Suprapubic skin (tissue), 4 donors: ENCODE data around the gene TTLL7. TPM values are rescaled to one million over a fixed set of nuclear protein-coding genes. Genes with fewer than 3 reads are reported as not detected.

Experiments used
- DNase-seq, 2 donors: peaks; one replicate each; pipeline ENCODE4 v3.0.0-alpha.2; 2019; ENCODE audit warnings: low spot score in 2 of 2
- H3K27ac ChIP-seq: fragments of 200-600 bp; sonication (generic); one replicate; pipeline ENCODE4 v1.5.1; 2019
- H3K27me3 ChIP-seq: fragments of 200-600 bp; sonication (generic); one replicate; pipeline ENCODE4 v1.5.1; 2019
- H3K36me3 ChIP-seq: fragments of 200-600 bp; sonication (generic); one replicate; pipeline ENCODE4 v1.5.1; 2019
- H3K4me1 ChIP-seq: fragments of 200-600 bp; sonication (generic); one replicate; pipeline ENCODE4 v1.5.1; 2019
- H3K4me3 ChIP-seq: fragments of 200-600 bp; sonication (generic); one replicate; pipeline ENCODE4 v1.5.1; 2019; ENCODE audit warnings: mild to moderate bottlenecking
- H3K9me3 ChIP-seq: fragments of 200-600 bp; sonication (generic); one replicate; pipeline ENCODE4 v1.5.1; 2019
- EP300 ChIP-seq: sonication (generic); formaldehyde crosslinking; IDR thresholded peaks from one replicate; pipeline ENCODE4 v1.6.1; 2017; ENCODE audit warnings: antibody characterized with exemption
- POLR2A ChIP-seq, 2 donors: fragments of 450-650 bp; IDR thresholded peaks; one replicate each; pipeline ENCODE4 v1.6.1; 2017; ENCODE audit warnings: antibody characterized with exemption in 2 of 2, mild to moderate bottlenecking in 2 of 2, moderate library complexity in 2 of 2
- POLR2AphosphoS5 ChIP-seq, 3 donors: sonication (generic); formaldehyde crosslinking; IDR thresholded peaks; one replicate each; pipeline ENCODE4 v1.6.1; 2017; ENCODE audit warnings: antibody characterized with exemption in 3 of 3
- WGBS: methylation state at CpG from one replicate; pipeline ENCODE4 v1.1.5; 2018; 5-methylcytosine and 5-hydroxymethylcytosine counted together
- total RNA-seq, 4 donors: library from RNA; depleted of rRNA; stranded (reverse); fragments of >200 nt; gene quantifications; one replicate each; pipeline ENCODE4 v1.1.0, GENCODE V29; 2016
- TF ChIP-seq, protein P1 (sequence below), 2 donors: fragments of 200-600 bp in 1 of 2; fragments of 450-650 bp in 1 of 2; sonication (generic) in 1 of 2; IDR thresholded peaks; one replicate each; pipeline ENCODE4 v1.5.1; 2016 to 2019; ENCODE audit warnings: antibody characterized with exemption in 2 of 2, mild to moderate bottlenecking in 1 of 2, moderate library complexity in 1 of 2

The TTLL7 gene
- total RNA-seq, 4 donors from 2014 or later: 1.5 to 3.1 (median 2.3) TPM

GRCh38 chr1:83815330-83815729, 183.6 kb downstream of the TTLL7 start:
- WGBS: 4% methylated on average over 1 of the region's 1 CpG
- no peak overlapping the region for H3K27ac ChIP-seq
- DNase-seq: no peak
- H3K4me3 ChIP-seq: no peak overlapping the region
- TF ChIP-seq, protein P1, sequence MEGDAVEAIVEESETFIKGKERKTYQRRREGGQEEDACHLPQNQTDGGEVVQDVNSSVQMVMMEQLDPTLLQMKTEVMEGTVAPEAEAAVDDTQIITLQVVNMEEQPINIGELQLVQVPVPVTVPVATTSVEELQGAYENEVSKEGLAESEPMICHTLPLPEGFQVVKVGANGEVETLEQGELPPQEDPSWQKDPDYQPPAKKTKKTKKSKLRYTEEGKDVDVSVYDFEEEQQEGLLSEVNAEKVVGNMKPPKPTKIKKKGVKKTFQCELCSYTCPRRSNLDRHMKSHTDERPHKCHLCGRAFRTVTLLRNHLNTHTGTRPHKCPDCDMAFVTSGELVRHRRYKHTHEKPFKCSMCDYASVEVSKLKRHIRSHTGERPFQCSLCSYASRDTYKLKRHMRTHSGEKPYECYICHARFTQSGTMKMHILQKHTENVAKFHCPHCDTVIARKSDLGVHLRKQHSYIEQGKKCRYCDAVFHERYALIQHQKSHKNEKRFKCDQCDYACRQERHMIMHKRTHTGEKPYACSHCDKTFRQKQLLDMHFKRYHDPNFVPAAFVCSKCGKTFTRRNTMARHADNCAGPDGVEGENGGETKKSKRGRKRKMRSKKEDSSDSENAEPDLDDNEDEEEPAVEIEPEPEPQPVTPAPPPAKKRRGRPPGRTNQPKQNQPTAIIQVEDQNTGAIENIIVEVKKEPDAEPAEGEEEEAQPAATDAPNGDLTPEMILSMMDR (IDR thresholded peaks at IDR 0.05): no peak
- no peak for TF ChIP-seq POLR2AphosphoS5 (IDR thresholded peaks at IDR 0.05)
- no peak for TF ChIP-seq EP300
- TF ChIP-seq POLR2A (IDR thresholded peaks at IDR 0.05): no peak
- H3K9me3 ChIP-seq: no peaks in the 10 kb centered on the region
- H3K36me3 ChIP-seq: no peaks in the 10 kb centered on the region
- H3K4me1 ChIP-seq: peaks cover 5% of the 10 kb centered on the region
- H3K27me3 ChIP-seq: no peaks in the 10 kb centered on the region

Other genes with a start within 250 kb of the TTLL7 start
- gene PRKACB, start 145.1 kb upstream of the TTLL7 start, total RNA-seq: 10 to 100 TPM in 2 of 4 donors, 1 to 10 TPM in 2; 6.6 to 12.2 (median 9.1) TPM